A549 treated with Hydrocortisone at 1 μM for 4 hours (cell line): ENCODE results near the gene PSMG1. TPM values are rescaled to one million over a fixed set of nuclear protein-coding genes. Genes with fewer than 3 reads are reported as not detected.

ENCODE experiments used
- total RNA-seq: library from RNA; stranded (reverse); fragments of 200-300 nt; extraction: Qiagen RNA extraction; gene quantifications from 5 replicates; pipeline ENCODE4 v1.2.3, GENCODE V29; 2022

Gene PSMG1, protein sequence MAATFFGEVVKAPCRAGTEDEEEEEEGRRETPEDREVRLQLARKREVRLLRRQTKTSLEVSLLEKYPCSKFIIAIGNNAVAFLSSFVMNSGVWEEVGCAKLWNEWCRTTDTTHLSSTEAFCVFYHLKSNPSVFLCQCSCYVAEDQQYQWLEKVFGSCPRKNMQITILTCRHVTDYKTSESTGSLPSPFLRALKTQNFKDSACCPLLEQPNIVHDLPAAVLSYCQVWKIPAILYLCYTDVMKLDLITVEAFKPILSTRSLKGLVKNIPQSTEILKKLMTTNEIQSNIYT
- total RNA-seq, result 73.7 to 92.6 TPM (median 87.5 TPM) in 5 replicates

DNA sequence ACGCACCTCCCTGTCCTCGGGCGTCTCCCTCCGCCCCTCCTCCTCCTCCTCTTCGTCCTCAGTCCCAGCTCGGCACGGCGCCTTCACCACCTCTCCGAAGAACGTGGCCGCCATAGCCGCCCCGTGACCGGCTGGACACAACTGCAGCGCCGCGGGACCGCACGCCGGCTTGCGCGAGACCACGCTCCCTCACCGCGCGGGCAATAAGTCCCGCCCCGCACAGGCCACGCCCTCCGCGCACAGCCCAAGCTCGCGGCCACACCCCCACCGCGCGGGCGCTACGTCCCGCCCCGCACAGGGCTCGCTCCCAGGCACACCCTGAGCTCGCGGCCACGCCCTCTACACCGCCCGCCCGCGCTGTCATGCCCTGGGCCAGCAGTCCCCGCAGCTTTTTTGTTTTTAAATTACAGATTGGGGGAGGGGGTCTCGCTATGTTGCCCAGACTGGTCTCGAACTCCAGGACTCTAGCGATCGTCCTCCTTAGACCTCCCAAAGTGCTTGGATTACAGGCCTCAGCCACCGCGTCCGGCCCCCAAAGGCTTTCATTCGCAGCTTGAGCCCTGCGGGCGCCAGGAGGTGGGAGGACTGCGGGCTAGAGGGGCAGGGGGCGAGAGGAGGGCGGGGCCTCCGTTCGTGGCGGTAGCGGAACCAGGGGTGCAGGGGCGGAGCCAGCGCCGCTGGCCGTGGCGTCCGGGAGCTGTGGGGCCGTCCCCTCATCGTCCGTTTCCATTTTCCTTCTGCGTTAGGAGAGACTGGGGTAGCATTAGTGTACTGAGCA, at the start of gene PSMG1:
Gene PSMG1 (minus strand): TSS at position 180 of the 778 bp plus-strand sequence. CDS start 66 bp downstream, at position 114.

Other genes with a start within 250 kb of the PSMG1 start
- 6.6 to 10.5 TPM (median 9.7 TPM) in 5 replicates for gene BRWD1, start 130.2 kb upstream of the PSMG1 start, total RNA-seq
- 159 to 177 TPM (median 163 TPM) in 5 replicates for gene HMGN1, start 165.6 kb upstream of the PSMG1 start, total RNA-seq